Endothelial cell of umbilical vein (primary cell): ENCODE data around the gene FAM43A. TPM values are rescaled to one million over a fixed set of nuclear protein-coding genes. Genes with fewer than 3 reads are reported as not detected.

ENCODE experiments used
- BruUV-seq: library from RNA; stranded (reverse); fragments of 400-500 nt; replicated peaks from 2 replicates; lab custom pipeline; 2021; lab: Mats Ljungman, UMichigan
- CTCF ChIA-PET: fragments of 300-600, 350-600 bp; sonication (Branson Sonifier 250); formaldehyde crosslinking; loops from one replicate; lab custom pipeline; 2021; ENCODE audit warnings: antibody characterized with exemption, inconsistent platforms; lab: Charles Lee
- POLR2A ChIA-PET: fragments of 300-600, 350-600 bp; sonication (Branson Sonifier 250); formaldehyde crosslinking; loops from one replicate; lab custom pipeline; 2021; ENCODE audit warnings: antibody characterized with exemption, inconsistent platforms; lab: Charles Lee
- DNase-seq: peaks from one replicate; pipeline ENCODE4 v3.0.0-alpha.2; 2011; ENCODE audit warnings: low read depth, low spot score
- FAIRE-seq: peaks from 2 replicates; lab custom pipeline; 2011; peaks lifted over from hg19 to GRCh38; lab: Jason Lieb, UNC
- H2AFZ ChIP-seq: 2 replicates; pipeline ENCODE4 v1.6.0; 2012; ENCODE audit warnings: low read depth, low read length, control low read depth, inconsistent platforms
- H3K27ac ChIP-seq: 2 replicates; pipeline ENCODE4 v1.5.1; 2011; ENCODE audit warnings: low read depth, mild to moderate bottlenecking, control low read depth, low read length, moderate library complexity; ENCODE audit not compliant: insufficient read depth
- H3K27me3 ChIP-seq, 2 experiments: 2 replicates each; pipeline versions ENCODE4 v1.6.0 to v1.6.1; 2011; ENCODE audit warnings: low read length in 2 of 2, mixed read lengths in 1 of 2; ENCODE audit not compliant: control insufficient read depth in 2 of 2, insufficient read depth in 2 of 2
- H3K36me3 ChIP-seq, 2 experiments: 2 replicates in 1 of 2; 3 replicates in 1 of 2; pipeline ENCODE4 v1.5.1; 2011; ENCODE audit warnings: low read length in 2 of 2, mild to moderate bottlenecking in 1 of 2, moderate library complexity in 1 of 2; ENCODE audit not compliant: control insufficient read depth in 2 of 2, insufficient read depth in 2 of 2; ENCODE audit errors: extremely low read depth in 1 of 2
- H3K4me1 ChIP-seq: 3 replicates; pipeline ENCODE4 v1.5.1; 2011; ENCODE audit warnings: mild to moderate bottlenecking, low read length; ENCODE audit not compliant: control insufficient read depth, insufficient read depth; ENCODE audit errors: extremely low read depth
- H3K4me2 ChIP-seq: 2 replicates; pipeline ENCODE4 v1.6.1; 2011; ENCODE audit warnings: low read length, control low read depth, mixed read lengths; ENCODE audit not compliant: insufficient read depth
- H3K4me3 ChIP-seq, 3 experiments: fragments of 200-600 bp in 1 of 3; sonication (generic), shearing (Covaris generic) in 1 of 3; replicated peaks in 1 of 3; 2 replicates each; pipeline ENCODE4 v1.5.1; 2011 to 2016; ENCODE audit warnings: control low read depth in 3 of 3, low read length in 3 of 3, mild to moderate bottlenecking in 2 of 3, inconsistent platforms in 1 of 3, low read depth in 1 of 3, moderate library complexity in 1 of 3; ENCODE audit not compliant: insufficient read depth in 1 of 3
- H3K79me2 ChIP-seq: 2 replicates; pipeline ENCODE4 v1.6.0; 2012; ENCODE audit warnings: low read length, inconsistent platforms; ENCODE audit not compliant: control insufficient read depth, insufficient read depth
- H3K9ac ChIP-seq: replicated peaks from 2 replicates; pipeline ENCODE3; 2011; ENCODE audit warnings: low read length, control low read depth; ENCODE audit not compliant: insufficient read depth; ENCODE audit errors: extremely low read depth
- H3K9me1 ChIP-seq: replicated peaks from 3 replicates; pipeline ENCODE4 v1.6.0; 2011; ENCODE audit warnings: mild to moderate bottlenecking, low read length; ENCODE audit not compliant: control insufficient read depth, insufficient read depth; ENCODE audit errors: extremely low read depth
- H3K9me3 ChIP-seq: replicated peaks from 2 replicates; pipeline ENCODE4 v1.5.1; 2012; ENCODE audit warnings: low read length, inconsistent platforms; ENCODE audit not compliant: control insufficient read depth, insufficient read depth
- H4K20me1 ChIP-seq: replicated peaks from 2 replicates; pipeline ENCODE3; 2011; ENCODE audit warnings: mild to moderate bottlenecking, low read length; ENCODE audit not compliant: control insufficient read depth, insufficient read depth; ENCODE audit errors: extremely low read depth
- FOS ChIP-seq: IDR thresholded peaks from 2 replicates; pipeline ENCODE4 v1.6.1; 2011; ENCODE audit warnings: mild to moderate bottlenecking, low read length, moderate library complexity, borderline replicate concordance; ENCODE audit not compliant: insufficient read depth
- GATA2 ChIP-seq: IDR thresholded peaks from 2 replicates; pipeline ENCODE4 v1.7.0; 2011; ENCODE audit warnings: low read depth, mild to moderate bottlenecking, moderate library complexity, mixed read lengths, low read length; ENCODE audit not compliant: insufficient read length, insufficient read depth
- JUN ChIP-seq: IDR thresholded peaks from 2 replicates; pipeline ENCODE4 v1.6.1; 2011; ENCODE audit warnings: borderline replicate concordance, low read depth; ENCODE audit not compliant: insufficient read length, insufficient read depth
- MYC ChIP-seq: IDR thresholded peaks from one replicate; pipeline ENCODE4 v1.6.1; 2011; ENCODE audit warnings: mild to moderate bottlenecking, low read depth, low read length
- POLR2A ChIP-seq: IDR thresholded peaks from 2 replicates; pipeline ENCODE4 v1.6.1; 2012; ENCODE audit warnings: low read depth, mild to moderate bottlenecking, control low read depth, low read length
- POLR2AphosphoS5 ChIP-seq: IDR thresholded peaks from 2 replicates; pipeline ENCODE4 v1.6.1; 2012; ENCODE audit warnings: low read depth, mild to moderate bottlenecking, control low read depth, low read length, moderate library complexity; ENCODE audit not compliant: insufficient read depth
- dilution Hi-C: fragments of 300-500 bp; cut with MboI; formaldehyde crosslinking; loops from one replicate; pipeline ENCODE4 v1.15.0; 2019; ENCODE audit warnings: low sequenced_read_pairs; ENCODE audit not compliant: extremely low pct_ligation_motif_present
- intact Hi-C: fragments of 100-400 bp; cut with micrococcal nuclease; formaldehyde crosslinking; loops from one replicate; pipeline ENCODE4 v1.10.0; 2022
- polyA plus RNA-seq, 4 experiments: library from polyadenylated mRNA; depleted of rRNA in 3 of 4; stranded (reverse) in 3 of 4; unstranded in 1 of 4; fragments of >200 nt; gene quantifications; 2 replicates each; pipeline versions ENCODE4 v1.2.1 to v1.2.3, GENCODE V29; 2011 to 2012; ENCODE audit warnings: missing spikeins in 1 of 4
- total RNA-seq: library from RNA; stranded (reverse); gene quantifications from 2 replicates; pipeline ENCODE4 v1.2.3, GENCODE V29; 2021
- TF ChIP-seq, protein P1 (sequence below), 2 donors: IDR thresholded peaks; 1 replicate in 1 of 2; 2 replicates in 1 of 2; pipeline ENCODE4 v1.5.1; 2011; ENCODE audit warnings: low read length in 2 of 2, mild to moderate bottlenecking in 2 of 2, moderate library complexity in 2 of 2, control low read depth in 1 of 2, inconsistent platforms in 1 of 2, low read depth in 1 of 2; ENCODE audit not compliant: insufficient read depth in 1 of 2; ENCODE audit errors: extremely low read depth in 1 of 2

Gene FAM43A
- total and polyA plus RNA-seq, 2 donors (not counting 3 experiments of a cell fraction or from before 2014, with no cell fraction given) = 244 to 307 TPM

DNA sequence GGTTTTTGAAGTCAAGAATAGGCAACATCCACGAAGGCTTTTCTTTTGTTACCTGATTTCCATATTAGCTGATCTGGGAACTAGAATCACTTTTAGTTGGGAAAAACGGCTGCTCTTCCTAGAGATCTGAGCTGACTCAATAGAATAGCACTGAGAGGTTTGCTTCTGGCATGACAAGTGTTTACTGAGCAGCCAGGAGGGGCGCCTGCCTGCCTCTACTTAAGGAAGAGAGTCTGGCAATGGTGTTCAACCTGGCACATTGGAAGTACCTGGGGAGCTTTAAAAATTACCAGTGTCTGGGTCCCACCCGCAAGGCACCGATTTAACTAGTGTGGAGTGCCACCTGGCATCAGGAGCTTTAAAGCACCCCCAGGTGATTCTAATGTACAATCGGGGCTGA is 34.4 kb downstream of the FAM43A start:
- BruUV-seq = no TSS peak
- no peak overlapping the region for H3K9ac ChIP-seq
- H3K79me2 ChIP-seq = no peaks in the 10 kb centered on the region
- dilution Hi-C loops = no loop called here
- H2AFZ ChIP-seq = no peak overlapping the region
- no peaks in the 10 kb centered on the region for H4K20me1 ChIP-seq
- no peak for FAIRE-seq
- H3K9me1 ChIP-seq = no peaks in the 10 kb centered on the region
- CTCF ChIA-PET = interaction anchor here (0.9 to 1.0 kb wide), 2 partner anchors 9 to 16 kb away, joined by 3 read pairs; no protein-coding TSS in a partner anchor
- H3K4me1 ChIP-seq = peaks cover 10% of the 10 kb centered on the region
- intact Hi-C loops = no loop called here
- H3K27me3 ChIP-seq = no peaks in the 10 kb centered on the region
- TF ChIP-seq GATA2 = no peak
- TF ChIP-seq POLR2A = no peak
- TF ChIP-seq, protein P1, sequence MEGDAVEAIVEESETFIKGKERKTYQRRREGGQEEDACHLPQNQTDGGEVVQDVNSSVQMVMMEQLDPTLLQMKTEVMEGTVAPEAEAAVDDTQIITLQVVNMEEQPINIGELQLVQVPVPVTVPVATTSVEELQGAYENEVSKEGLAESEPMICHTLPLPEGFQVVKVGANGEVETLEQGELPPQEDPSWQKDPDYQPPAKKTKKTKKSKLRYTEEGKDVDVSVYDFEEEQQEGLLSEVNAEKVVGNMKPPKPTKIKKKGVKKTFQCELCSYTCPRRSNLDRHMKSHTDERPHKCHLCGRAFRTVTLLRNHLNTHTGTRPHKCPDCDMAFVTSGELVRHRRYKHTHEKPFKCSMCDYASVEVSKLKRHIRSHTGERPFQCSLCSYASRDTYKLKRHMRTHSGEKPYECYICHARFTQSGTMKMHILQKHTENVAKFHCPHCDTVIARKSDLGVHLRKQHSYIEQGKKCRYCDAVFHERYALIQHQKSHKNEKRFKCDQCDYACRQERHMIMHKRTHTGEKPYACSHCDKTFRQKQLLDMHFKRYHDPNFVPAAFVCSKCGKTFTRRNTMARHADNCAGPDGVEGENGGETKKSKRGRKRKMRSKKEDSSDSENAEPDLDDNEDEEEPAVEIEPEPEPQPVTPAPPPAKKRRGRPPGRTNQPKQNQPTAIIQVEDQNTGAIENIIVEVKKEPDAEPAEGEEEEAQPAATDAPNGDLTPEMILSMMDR (IDR thresholded peaks at IDR 0.05; ENCODE audit: extremely low read depth in 1 of 2, insufficient read depth in 1 of 2, low read depth in 1 of 2, low read length in 2 of 2) = no peak
- no peak for TF ChIP-seq MYC
- no peak for TF ChIP-seq JUN
- no peak for TF ChIP-seq FOS
- TF ChIP-seq POLR2AphosphoS5 = no peak
- no peaks in the 10 kb centered on the region for H3K9me3 ChIP-seq
- H3K36me3 ChIP-seq = no peaks in the 10 kb centered on the region
- no peak overlapping the region for H3K27ac ChIP-seq
- POLR2A ChIA-PET = no interaction called here
- H3K4me2 ChIP-seq = no peak overlapping the region
- no peak overlapping the region for H3K4me3 ChIP-seq
- no peak for DNase-seq
